Astrocyte of the hippocampus (primary cell): ENCODE measurements around the gene GALNTL6.

ENCODE experiments used
- DNase-seq: peaks from one replicate; pipeline ENCODE4 v3.0.0; 2011; ENCODE audit warnings: low read depth, low spot score

GALNTL6 gene

DNA sequence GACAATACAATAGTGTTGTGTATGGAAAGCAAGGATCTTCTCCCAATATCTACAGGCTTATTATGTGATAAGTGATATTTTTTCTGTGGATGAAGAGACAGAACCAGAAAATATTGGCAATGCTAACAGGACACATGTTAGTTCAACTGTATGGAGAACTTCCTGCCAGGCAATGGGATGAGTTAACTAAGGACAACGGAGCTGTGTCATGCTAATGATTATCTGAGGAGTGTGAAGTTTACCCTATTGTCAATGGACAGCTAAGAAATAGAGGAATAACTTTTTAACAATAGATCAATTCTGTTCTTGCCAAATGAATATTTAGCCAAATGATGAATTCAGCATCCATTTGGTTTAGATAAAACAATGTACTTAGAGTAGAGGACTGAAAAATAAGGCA lies 180.0 kb downstream of the GALNTL6 start:
- DNase-seq, result no peak

DNA sequence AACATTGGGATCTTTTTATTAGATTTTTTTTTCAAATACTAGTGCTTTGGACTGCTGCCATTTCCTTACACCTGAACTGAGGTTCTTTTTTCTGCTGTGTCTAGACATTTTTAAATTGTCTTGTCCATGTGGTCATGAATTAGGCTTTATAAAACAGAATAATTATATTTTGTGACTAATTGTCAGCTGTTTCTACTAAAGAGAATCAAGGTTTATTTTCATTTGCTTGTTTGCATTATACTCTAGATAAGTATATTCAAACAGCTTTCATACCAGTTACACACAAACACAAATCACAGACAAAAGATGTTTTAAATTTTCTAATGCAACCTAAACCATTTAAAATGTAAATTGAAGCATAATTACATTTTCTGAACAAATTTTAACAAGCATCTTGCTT lies 194.7 kb downstream of the GALNTL6 start:
- no peak for DNase-seq

DNA sequence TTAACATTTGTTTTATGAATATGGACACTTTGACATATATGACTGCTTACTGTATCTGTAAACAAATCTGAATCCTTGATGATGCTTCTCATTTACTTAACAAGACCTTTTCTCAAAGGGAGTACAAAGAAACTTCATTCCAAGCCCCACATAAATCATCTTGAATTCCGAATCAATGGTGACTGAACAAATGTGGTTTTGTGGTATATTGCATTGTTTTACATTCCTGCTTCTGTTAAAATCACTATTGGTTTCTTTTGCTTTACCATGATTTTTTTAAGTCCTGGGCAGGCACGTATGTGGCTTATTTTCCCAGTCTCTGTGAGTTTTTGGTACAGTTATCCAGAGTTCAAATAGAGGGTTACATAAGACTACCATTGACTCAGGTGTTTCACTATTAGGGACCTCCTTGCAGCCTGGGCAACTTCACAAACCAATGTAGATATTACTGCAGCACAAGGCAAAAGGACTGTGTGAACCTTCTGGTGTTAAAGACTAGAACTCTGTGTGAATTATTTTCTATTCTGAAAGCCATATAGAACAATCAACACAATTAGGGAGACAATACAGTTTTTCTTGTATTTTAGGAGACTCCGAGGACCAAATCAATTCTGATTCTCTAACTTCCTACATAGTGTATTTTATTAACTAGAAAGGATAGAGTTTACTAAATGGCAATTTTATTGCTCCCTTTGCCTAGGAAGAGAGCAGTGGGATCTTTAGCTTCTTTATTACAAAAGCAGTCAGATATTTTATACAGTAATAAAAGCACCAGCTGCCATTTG lies 196.4 kb downstream of the GALNTL6 start:
- peak; percentile 51 for DNase-seq

DNA sequence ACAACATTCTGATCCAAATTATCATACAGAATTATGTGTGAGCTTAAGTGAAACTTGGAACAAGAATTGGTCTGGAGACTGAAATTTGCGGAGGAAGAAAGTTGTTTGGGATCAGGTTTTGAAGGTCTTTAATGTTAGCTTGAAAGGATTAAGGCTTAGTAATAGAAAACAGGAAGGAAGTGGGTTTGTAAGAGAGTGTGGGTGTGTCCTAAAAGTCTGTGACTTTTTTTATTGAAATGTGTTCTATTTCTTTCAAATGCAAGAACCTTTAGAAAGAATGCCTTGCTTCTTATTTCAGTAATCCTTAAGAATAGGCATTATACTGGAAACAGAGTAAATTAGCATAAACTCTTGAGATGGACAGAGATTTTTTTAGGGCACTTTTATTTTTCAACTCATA lies 198.0 kb downstream of the GALNTL6 start:
- DNase-seq, result no peak

DNA sequence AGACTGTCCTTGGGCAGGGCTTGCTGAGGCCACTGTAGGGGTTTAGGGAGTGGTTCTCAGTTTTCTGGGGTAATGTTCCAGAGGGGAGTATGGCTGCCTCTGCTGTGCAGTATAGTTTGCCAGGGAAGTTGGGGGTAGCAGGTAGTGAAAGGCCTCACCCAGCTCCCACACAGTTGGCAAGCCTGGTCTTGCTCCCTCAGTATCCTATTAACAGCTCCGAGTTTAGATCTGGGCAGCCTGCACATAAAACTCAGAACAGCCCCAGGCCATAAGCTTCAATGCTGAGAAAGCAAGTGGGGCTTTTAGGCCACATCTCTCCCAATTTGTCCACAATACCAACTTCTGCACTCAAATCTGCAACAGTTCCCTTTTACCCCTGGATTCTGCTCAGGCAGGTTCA lies 205.2 kb downstream of the GALNTL6 start:
- DNase-seq, result no peak

DNA sequence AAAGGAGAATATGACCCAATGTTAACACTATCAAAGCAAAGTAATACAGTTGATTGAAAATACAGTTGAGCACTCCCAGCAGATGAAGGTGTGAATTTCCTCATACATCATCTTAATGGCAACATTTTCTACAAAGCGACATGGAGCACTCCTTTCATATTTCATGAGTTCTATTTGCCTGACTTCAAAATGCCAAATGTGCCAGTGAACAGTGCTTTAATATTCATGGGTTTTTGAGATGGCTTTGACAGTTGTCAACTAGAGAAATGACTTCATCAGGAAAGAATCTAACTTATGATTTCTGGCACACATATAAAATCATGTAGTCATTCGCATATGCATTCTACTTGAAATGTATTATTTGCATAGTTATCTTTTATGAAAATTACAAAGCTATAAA lies 222.4 kb downstream of the GALNTL6 start:
- no peak for DNase-seq

DNA sequence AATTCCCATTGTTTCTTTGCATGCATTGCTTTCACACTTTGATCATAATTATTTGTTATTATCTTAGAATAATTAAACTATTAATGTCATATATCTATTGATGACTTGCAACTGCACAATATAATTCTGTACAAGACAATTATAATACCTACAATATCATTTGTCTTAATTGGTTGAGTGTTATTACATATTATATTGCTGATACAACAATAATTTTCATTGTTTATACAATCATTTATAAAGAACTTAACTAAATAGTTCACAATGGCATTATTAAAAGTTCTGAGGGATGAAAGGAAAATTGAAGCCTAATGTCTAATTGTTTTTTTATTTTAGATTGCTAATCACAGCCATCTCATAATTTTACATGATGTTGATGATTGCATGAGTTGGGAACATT lies 227.6 kb downstream of the GALNTL6 start:
- DNase-seq, result no peak

DNA sequence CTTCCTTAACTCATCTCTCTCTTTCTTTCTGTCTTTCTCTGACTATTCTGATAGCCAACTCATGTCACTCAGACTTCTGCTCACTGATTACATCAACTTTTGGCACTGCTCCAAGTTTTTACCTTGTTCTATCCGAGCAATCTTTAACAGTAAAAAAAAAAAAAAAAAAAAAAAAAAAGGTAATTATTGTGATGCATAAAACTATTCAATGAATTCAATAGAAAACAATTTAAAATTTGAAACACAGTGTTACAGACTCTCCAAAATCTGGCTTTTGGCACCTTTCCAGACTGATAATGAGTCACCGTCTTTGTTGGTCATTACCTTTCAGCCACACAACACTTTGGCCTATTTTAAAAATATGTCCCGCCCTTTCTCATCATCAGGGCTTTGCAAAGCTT lies 229.5 kb downstream of the GALNTL6 start:
- DNase-seq, result peak; percentile 50

DNA sequence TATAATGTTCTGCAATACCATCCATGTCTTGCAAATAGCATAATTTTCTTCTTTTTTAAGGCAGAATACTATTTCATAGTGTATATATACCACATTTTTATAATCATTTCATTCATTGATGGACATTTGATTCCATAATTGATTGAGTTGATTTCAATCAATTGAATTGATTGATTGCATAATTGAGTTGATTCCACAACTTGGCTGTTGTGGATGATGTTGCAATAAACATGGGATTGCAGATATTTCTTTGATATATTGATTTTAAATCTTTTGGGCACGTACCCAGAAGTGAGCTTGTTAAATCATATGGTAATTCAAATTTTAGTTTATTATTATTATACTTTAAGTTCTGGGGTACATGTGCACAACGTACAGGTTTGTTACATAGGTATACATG lies 232.8 kb downstream of the GALNTL6 start:
- DNase-seq, result no peak

DNA sequence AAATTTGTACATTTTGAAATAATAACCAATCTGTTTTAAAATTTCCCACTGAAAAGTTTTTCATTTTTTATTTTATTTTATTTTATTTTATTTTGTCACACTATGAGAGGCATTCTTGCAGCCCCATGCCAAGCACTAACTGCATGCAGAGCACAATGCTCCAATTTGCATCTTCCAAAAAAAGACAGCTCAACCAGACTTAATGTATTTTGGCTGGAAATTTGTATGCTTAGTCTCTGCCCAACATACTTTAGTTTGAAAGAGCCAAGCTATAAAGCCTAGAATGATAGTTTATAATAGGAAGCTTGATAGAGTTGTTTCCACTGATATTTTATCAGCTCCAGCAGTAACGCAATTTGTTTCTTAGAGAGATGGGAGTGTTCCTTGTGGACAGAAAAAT lies 235.5 kb downstream of the GALNTL6 start:
- no peak for DNase-seq

DNA sequence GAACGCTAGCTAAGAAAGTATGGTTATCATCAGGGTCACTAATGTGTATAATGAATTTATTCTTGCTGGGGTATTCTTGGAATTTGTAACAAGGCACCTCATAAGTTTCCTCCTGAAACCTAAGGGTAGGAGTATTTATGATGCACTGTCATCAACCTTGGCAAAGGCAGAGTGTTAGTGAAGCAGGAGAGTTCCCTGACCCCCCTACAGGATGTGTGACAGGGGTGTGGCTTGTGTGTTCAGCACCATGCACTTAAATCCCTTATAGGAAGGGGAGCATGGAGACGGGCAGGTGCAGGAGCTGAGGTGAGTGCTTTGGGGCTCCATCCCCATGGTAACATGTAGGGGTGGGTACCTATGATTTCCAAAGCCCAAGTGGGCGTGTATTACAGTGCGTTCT lies 237.7 kb downstream of the GALNTL6 start:
- no peak for DNase-seq

DNA sequence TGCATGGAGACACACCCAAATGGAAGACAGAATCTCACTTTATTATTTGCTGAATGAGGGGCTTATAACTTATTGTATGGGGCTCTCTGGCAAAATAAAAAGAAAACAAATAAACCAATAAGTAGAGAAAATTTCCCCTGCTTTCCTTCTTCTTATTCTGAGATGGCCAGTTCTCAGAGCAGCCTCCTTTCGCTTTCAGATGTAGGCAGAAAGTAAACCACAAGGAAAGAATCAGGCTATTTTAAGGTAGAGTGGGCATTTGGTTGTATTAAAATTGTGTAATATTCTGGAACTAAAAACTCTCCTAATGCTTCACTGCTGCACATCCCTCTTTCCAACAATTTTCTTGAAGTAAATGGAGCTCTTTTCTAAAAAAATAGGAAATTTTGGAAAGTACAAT lies 241.8 kb downstream of the GALNTL6 start:
- DNase-seq, result no peak

DNA sequence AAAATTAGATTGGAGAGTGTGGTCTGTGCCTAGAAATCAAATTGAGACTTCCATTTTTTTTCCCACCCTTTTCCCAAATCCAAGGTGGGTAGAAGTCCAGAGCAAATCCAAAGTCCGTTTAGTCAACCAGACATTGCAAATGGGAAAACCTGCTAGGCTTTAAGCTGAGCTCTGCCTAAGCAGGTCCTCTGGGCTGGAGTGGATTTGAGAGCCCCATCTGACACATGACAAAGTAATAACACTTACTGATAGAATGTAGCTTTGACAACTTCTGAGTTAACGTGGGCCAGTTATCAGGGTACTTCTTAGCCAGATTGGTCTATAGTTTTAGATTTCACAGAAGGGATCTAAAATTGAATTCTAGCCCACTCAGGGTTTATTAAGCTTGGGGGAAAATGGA lies 242.3 kb downstream of the GALNTL6 start:
- DNase-seq, result no peak

DNA sequence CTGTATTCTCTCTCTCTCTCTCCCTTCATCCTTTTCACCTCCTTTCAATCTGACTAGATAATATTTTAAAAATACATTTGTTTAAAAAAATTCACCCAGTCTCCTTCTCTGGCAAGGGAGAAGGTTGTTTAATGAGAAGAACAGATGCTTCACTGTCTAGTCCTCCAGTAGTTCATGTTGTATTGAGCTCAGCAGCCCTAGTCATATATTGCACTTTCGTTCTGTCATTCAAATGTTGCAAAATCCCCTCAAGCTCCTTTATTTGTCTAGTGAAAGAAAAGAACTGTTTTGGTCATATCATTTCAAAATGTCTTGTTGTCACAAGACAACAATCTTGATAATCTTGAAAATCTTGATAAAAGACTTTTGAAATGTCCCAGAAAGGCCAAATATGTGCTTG lies 248.0 kb downstream of the GALNTL6 start:
- DNase-seq, result no peak

DNA sequence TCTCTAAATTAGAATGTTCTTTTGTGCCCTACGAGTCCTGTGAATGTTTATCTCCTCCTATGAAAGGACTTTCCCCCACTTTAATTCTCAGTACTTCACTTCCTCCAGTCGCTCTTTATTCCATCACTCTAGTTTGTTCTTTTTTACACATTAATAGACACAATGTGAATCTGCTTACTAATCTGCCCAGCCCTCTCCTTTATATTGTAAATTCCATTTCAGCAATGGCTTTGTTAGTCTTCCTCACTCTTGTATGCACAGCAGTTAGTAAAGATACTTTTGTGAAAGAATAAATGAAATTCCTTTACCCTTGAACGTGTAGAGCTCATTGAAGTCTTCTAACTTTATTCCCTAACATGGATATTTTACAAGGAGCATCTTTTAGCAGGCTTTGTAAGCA lies 255.3 kb downstream of the GALNTL6 start:
- no peak for DNase-seq

DNA sequence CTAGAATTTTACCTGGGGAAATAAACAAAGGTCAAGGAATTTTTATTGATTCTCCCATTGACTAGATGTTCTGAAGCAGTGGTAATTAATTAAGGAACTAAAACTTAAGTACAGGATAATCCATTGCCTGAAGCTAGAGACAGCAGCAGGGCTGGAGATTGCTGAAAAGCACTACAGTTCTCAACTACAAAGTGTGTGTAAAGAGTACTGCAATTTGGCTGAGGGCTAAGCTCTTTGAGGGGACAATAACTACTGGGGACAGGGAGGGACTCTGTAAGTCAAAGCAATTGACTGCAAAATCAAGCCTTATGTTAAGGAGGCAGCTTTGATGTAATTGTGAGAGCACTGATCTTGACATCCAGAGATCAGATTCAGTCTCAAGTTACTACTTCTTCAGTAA lies 260.4 kb downstream of the GALNTL6 start:
- no peak for DNase-seq

DNA sequence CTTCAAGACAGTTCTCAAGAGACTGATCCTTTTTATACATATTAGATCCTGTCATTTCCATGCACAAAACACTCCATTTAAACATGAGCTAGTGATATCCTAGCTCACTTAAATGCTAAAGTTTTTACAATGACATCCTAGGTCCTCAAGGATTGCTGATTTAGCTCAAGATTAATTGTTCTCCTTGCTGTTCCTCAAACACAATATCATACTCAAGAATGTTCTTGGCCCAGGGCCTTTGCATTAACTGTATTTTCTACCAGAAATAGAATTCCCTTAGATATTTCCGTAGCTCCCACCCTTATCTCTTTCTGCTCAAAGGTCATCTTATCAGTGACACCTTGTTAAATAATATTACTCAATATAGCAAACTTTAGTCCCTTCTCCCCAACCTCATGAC lies 270.1 kb downstream of the GALNTL6 start:
- DNase-seq, result no peak

DNA sequence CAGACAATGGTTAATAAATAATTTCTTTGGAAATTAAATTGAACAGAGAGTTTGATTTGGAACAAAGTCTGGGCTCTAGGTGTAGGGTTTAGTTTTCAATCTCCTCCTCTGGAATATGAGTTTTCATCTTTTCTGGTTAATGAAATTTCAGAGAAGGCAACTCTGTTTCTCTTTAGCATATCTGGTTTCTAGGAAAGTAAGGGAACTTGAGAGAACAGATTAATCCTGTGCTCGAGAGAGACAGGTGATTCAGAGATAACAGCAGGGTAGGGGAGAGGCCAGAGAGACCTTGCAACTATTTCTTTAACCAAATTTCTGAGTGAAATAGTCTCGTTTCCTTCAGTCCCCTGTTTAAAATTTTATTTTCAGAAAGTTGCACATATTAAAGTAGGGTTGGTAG lies 275.4 kb downstream of the GALNTL6 start:
- DNase-seq, result no peak

DNA sequence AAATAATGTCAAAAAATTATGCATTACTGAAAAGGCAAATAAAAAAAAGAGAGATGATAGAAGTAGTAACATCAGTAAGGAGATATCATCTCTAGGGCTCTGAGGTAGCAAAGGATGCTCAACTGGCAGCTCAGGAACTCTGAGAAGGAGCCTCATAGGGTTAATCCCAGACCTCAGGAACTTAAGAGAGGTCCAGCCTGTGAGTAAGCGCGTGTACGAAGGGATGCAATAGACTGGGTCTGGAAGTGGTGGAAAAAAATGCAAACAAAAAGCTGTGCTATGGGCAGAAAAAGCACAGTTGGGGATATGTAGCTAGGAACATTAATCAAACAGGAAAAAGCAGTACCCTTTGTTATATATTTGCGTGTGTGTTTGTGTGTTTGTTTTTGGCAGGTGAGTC lies 282.0 kb downstream of the GALNTL6 start:
- no peak for DNase-seq

DNA sequence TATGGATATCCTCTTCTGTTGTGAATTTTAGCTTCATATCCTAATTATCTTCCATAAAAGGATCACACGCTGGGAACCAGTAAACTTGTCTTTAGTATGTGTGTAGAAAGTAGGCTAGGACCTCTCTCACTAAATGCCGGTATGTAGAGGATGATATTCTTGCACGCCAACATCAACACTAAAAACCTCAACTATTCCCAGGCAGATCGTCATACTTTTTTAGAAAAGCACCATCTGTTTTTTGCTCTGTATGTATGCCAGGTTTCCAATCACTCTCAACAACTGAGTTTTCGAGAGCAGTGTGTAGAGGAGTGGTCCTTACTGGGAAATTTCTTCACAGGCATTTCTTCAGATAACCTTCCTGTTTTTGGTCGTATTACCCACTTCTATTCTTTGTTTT lies 283.6 kb downstream of the GALNTL6 start:
- peak; percentile 7 for DNase-seq

DNA sequence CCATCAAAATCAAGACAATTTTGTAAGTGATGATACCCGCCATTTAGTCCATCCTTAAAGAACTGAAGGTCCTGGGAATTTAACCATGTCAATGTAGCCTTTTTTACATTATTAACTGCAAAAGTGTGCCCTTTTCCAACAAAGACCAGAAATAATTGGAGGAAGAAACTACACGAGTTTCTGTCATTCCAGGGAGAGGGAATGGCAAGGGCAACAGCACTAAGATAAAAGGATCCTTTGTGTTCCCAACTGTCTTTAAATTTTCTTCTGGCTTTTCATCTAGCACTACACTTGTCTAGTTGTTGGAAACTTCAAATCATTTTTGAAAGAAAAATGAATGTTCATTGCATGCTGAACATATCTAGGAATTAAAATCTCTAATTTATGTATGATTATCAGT lies 286.2 kb downstream of the GALNTL6 start:
- DNase-seq, result no peak

DNA sequence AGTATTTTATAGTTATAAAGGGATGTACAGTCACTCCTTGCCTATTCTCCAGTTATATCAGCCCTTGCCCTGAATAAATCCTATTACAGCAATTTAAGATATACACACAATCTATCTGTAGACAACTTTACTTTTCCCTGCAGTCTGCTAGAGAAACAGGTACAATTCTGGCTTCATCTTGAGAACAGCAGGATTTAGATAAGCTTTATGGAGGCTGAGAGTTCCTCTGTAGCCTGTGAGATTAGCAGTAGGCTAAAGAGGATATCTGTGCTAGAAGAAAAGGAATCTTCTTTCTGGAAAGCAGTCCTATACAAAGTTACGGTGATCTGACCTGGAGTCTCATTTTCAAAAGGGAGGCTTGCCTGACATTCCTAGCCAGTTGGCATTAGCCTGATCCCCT lies 290.3 kb downstream of the GALNTL6 start:
- no peak for DNase-seq

DNA sequence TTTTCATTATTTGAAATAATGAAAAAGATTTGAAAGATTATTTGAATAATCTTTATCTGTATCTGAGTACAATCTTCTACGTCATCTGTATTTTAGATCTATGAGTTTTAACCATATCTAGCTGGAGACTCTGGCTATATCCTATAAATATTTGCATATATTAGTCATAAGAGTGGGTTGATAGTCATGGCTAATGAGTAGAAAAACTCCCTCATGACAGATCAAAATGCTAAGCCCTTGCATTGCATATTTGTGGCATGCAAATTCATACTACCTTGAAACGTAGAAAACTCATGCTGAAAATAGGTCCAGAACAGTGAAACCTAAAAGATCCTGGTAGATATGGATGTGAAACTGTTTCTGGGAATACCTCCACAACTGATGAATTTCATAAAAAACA lies 291.3 kb downstream of the GALNTL6 start:
- DNase-seq, result peak; percentile 39

DNA sequence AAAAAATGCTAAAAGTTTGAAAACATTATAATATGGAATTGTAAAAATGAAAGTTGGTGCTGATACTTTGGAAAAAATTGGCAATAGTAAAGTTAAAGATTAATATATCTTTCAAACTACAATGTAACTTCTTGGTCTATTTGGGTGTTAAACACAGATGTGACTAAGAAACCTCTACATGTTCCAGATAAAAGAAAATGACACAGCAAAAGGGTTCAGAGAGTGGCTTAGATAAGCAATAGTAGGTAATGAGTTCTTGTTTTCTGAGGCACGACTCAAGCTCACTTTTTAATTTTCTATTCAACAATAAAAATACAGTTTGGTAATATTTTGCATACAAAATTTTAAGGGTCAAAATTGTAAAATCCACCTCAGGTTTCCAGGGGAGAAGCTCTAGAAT lies 292.7 kb downstream of the GALNTL6 start:
- no peak for DNase-seq
